GM23248 (cell line): ENCODE measurements around the gene UBE3B.

Source experiments
- EZH2 ChIP-seq: fragments of 200-600 bp; sonication (generic); IDR thresholded peaks from 2 replicates; pipeline ENCODE4 v1.6.1; 2018; ENCODE audit warnings: antibody characterized with exemption, mild to moderate bottlenecking; ENCODE audit not compliant: insufficient read depth, poor library complexity, severe bottlenecking
- EZH2phosphoT487 ChIP-seq: fragments of 200-600 bp; sonication (generic); IDR thresholded peaks from 2 replicates; pipeline ENCODE4 v1.6.1; 2018; ENCODE audit warnings: antibody characterized with exemption, moderate library complexity, mild to moderate bottlenecking, low read depth; ENCODE audit not compliant: insufficient read depth

DNA sequence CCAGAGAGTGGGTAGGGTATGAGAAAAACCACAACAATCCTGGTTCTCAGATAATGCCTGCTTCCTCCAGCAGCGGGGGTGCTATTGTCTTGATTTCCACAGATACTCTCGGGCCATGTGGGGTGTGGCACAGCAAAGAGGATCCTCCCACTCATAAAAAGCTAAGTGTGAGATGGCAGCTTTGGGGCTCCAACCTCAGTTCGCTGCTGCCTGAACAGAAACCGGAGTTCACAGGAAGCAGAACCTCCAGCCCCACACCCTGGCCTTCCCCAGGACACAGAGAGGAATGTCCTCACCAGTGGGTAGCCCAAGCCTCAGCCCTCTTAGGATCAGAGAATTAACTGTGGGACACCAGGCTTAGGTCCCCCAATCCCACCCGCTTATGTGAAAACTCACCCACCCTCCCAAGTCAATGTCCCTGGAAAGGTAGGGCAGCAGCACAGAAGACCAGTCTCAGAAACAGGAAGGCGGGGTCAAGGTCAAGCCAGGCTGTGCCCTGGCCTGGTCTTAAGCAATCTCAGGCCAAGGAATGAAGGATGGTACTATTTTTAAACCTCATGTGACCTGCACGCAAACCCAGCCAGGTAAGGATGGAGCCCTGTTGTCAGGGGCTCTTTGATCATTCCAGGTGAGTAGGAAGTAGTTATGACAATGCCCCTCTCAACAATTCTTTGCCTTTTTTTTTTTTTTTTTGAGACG, 9.3 kb upstream of the UBE3B start:
- TF ChIP-seq EZH2 (no peak), EZH2phosphoT487 (no peak)
